Measurements from ENCODE around the gene HOXD12.

Gene HOXD12

GRCh38 chr2:176078541-176079284, 20.9 kb upstream of the HOXD12 start:
- H3K27ac ChIP-seq, result no peak overlapping the region
- TF ChIP-seq CTCF (conservative IDR thresholded peaks at IDR 0.05), result no peak

GRCh38 chr2:176079285-176079830, 20.2 kb upstream of the HOXD12 start:
- no peak overlapping the region for H3K27ac ChIP-seq
- no peak for TF ChIP-seq CTCF (conservative IDR thresholded peaks at IDR 0.05)

GRCh38 chr2:176079831-176080539, 19.6 kb upstream of the HOXD12 start:
- H3K27ac ChIP-seq, result no peak overlapping the region
- TF ChIP-seq CTCF (conservative IDR thresholded peaks at IDR 0.05), result peak; percentile 82

- H3K27ac ChIP-seq, result no peak overlapping the region
- no peak for TF ChIP-seq CTCF (conservative IDR thresholded peaks at IDR 0.05)
Observed at GRCh38 chr2:176080540-176081375, 18.8 kb upstream of the HOXD12 start.

- H3K27ac ChIP-seq, result no peak overlapping the region
- TF ChIP-seq CTCF (conservative IDR thresholded peaks at IDR 0.05), result no peak
Observed at GRCh38 chr2:176081376-176081836, 18.2 kb upstream of the HOXD12 start.

GRCh38 chr2:176081837-176082524, 17.6 kb upstream of the HOXD12 start:
- H3K27ac ChIP-seq, result no peak overlapping the region
- no peak for TF ChIP-seq CTCF (conservative IDR thresholded peaks at IDR 0.05)
